HG03575 (cell line): ENCODE results near the gene PSME3IP1.
"Not testable (repeated sequence)": the region's sequence is repeated elsewhere in the genome, so short reads cannot be mapped to it uniquely, and the experiment has no call there.

ENCODE experiments used
- ATAC-seq: cut with Tn5 transposase; IDR thresholded peaks from one replicate; pipeline ENCODE4 v1.9.1; 2021; ENCODE audit not compliant: unreplicated experiment, insufficient number of reproducible peaks, low FRiP score; ENCODE audit errors: extremely low read depth

Gene PSME3IP1

DNA sequence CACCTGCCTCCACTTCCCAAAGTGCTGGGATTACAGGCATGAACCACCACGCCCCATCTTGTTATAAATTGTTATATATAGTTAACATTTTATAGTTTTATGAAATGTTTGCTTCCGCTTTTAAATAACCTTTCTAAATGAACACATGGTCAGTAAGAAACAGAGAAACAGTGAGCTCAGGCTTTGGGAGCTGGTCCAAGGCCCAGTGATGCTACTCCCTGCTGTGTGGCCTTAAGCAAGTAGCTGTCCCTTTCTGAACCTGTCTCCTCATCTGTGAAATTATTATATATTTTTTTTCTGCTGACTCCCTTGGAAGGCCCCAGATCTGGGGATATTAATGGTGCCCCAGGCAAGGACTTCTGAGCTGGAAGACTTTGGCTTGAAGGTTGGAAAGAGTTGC is 74.4 kb downstream of the PSME3IP1 start:
- no peak for ATAC-seq

DNA sequence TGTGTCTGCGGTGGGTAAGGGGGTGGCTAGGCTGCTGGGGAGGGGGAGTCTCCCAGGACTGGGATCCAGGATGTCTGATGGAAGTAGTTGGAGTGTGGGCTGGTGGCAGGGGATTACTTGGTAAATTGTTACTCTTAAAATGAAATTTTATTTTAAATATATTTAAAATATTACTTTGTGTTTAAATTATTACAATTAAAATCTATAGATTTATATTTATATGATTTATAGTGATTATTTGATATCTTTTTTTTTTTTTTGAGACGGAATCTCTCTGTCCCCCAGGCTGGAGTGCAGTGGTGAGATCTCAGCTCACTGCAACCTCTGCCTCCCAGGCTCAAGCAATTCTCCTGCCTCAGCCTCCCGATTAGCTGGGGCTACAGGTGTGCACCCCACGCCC is 74.9 kb downstream of the PSME3IP1 start:
- ATAC-seq: no peak

DNA sequence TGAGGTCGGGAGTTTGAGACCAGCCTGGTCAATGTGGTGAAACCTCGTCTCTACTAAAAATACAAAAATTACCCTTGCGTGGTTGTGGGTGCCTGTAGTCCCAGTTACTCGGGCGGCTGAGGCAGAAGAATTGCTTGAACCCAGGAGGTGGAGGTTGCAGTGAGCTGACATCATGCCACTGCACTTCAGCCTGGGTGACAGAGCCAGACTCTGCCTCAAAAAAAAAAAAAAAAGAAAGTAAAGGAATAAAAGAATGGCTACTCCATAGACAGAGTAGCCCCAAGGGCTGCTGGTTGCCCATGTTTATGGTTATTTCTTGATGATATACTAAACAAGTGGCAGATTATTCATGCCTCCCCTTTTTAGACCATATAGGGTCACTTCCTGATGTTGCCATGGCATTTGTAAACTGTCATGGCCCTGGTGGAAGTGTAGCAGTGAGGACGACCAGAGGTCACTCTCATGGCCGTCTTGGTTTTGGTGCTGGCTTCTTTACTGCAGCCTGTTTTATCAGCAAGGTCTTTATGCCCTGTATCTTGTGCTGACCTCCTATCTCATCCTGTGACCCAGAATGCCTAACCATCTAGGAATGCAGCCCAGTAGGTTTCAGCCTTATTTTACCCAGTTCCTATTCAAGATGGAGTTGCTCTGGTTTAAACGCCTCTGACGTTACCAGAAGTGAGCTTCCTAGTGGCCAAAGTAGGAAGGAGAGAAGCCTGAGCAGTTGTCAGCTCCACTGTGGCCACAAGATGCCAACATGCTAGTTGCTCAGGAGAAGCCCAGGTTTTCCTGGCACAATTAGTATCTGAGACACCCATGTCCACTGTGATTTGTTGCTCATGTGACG is 76.4 kb downstream of the PSME3IP1 start:
- ATAC-seq: not testable (repeated sequence)

DNA sequence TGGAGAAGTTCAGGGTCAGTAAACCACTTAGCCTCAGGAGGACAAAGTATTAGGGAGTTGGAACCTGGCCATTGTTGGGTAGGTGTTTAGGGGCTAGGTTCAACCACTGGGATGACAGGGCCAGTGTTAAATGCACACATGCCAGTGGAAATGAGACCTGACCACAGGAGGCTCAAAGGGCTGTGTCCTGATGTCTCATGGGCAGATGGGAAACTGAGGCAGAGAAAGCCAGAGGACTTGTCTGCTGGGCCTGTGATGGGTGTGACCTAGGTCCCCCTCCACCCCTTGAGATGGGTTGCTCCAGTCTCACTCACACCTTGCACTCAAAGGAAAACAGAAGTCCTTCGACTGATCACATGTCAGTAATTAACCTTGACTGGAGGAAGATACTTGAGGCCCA is 77.4 kb downstream of the PSME3IP1 start:
- no peak for ATAC-seq

DNA sequence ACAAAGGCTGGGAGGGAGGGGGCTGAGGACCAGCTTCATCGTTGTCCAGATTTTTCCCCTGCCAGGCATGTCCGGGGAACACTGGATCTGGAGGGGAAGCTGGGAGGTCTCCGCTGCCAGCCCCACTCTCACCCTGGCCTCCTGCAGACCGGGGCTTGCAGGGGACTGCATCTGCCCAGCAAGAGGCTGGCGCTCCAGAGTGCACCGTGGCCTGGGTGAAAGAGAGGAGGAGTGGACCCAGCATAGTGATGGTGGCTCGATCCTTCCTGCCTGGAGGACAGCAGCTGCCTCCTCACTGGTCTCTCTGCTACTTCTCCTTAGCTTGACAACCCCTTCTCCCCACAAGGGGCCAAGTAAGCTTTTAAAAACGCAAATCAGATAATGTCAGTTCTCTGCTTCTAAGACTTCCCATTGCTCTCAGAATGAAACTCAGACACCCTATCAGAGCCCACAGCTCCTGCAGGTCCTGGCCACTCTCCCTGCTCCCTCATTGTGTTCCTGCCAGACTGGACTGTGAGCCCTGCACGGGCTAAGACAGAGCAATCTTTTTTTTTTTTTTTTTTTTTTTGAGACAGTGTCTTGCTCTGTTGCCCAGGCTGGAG is 78.4 kb downstream of the PSME3IP1 start:
- ATAC-seq: no peak

DNA sequence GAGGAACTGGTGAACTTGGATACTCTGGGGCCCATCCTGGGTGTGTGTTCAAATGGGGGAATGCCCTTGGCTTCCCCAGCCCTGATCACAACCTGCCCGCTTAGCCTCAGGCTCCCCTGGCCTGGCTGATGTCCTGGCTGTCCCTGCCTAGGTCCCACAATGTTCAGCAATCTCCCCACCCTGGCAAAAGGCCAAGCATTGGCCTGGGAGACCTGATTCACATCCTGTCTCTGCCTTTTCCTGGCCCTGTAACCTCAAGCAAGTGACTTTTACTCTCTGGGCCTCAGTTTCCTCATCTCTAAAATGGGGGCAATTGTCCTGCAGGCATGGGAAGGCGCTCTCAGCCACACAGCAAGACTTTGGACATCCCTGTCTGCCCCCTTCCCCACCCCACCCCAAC is 79.1 kb downstream of the PSME3IP1 start:
- ATAC-seq: no peak

DNA sequence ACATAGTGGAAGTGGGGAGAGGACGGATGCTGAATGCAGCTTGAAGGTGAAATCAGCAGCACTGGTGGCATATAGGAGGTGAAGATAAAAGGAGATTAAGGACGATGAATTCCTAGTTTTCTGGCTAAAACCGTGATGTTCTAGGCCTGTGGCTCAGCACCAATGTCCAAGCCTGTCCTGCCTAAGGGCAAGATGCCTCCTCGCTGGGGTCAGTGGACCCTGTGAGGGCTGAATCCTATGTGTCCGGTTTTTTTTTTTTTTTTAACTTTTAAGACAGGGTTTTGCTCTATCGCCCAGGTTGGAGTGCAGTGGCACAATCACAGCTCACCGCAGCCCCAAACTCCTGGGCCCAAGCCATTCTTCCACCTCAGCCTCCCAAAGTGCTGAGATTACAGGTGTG is 80.7 kb downstream of the PSME3IP1 start:
- no peak for ATAC-seq

DNA sequence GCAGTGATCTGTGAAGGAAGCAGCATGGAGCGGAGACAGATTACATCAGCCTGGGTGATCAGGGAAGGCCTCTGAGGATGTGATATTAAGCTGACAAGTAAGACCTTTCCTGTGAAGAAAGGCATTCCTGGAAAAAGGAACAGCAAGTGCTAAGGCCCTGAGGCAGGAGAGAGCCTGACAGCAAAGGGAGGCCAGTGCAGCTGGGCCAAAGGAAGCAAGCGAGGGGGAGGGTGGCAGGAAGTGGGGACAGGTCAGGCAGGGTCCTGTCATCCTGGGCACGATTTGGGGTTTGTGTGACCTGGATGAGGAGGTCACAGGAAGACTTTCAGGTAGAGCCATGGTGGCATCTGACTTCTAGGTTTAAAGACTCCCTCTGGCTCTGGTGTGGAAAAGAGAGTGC is 81.1 kb downstream of the PSME3IP1 start:
- ATAC-seq: no peak

DNA sequence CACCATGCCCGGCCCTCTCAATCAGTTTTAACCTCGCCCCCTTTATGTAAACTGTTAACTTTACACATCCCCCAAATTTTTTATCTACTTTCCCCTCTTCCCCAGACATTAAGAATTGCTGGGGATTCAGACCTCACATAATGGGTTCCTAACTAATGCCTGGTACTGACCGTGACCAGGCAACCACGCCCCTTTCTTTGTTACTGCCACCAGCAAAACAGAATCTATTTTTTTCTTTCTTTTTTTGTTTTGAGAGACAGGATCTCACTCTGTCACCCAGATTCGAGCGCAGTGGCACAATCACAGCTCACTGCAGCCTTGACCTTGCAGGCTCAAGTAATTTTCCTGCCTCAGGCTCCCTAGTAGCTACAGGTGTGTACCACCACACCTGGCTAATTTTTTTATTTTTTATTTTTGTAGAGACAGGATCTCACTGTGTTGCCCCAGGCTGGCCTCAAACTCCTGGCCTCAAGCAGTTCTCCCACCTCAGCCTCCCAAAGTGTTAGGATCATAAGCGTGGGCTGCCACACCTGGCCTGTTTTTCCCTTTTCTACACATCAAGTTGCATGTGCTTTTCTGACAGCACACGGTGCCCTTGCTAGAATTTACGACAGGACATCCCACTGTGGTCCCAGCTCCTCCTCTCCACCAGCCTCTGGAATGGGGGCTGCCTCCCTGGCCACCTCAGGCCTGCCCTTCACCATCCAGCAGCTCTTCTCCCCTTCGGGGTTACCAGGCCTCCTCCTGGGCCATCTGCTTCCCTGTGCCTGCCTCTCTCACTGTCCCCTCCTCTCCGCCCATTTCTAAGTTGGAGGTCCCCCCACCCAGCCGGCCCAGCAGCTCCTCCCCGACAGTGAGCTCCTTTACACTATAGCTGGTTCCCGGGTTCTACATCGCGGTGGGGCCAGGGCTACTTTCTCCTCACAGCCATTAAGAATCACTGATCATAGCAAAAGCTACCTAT is 82.7 kb downstream of the PSME3IP1 start:
- no peak for ATAC-seq
